Smooth muscle cell (in vitro differentiated cells): Measurements from ENCODE around the gene OR5D16. TPM values are rescaled to one million over a fixed set of nuclear protein-coding genes. Genes with fewer than 3 reads are reported as not detected.

ENCODE experiments used
- DNase-seq: peaks from one replicate; lab custom pipeline; 2025; ENCODE audit not compliant: unreplicated experiment; lab: John Stamatoyannopoulos, UW
- H2AFZ ChIP-seq: fragments of 200-600 bp; sonication (generic); 2 replicates; pipeline ENCODE4 v1.6.0; 2016; ENCODE audit warnings: antibody characterized with exemption, low read depth, mild to moderate bottlenecking
- H3F3A ChIP-seq: fragments of 200-600 bp; sonication (generic); 2 replicates; pipeline ENCODE4 v1.6.0; 2017; ENCODE audit warnings: antibody characterized with exemption, low read depth
- H3K27ac ChIP-seq: fragments of 200-600 bp; sonication (generic); 2 replicates; pipeline ENCODE4 v1.5.1; 2016; ENCODE audit warnings: low read depth, mild to moderate bottlenecking
- H3K27me3 ChIP-seq: fragments of 200-600 bp; sonication (generic); 2 replicates; pipeline ENCODE4 v1.6.1; 2016; ENCODE audit warnings: low read depth, mild to moderate bottlenecking
- H3K36me3 ChIP-seq: fragments of 200-600 bp; sonication (generic); 2 replicates; pipeline ENCODE4 v1.5.1; 2016; ENCODE audit warnings: low read depth
- H3K4me1 ChIP-seq: fragments of 200-600 bp; sonication (generic); 2 replicates; pipeline ENCODE4 v1.5.1; 2016; ENCODE audit warnings: low read depth
- H3K4me2 ChIP-seq: fragments of 200-600 bp; sonication (generic); 2 replicates; pipeline ENCODE4 v1.6.0; 2016; ENCODE audit warnings: mild to moderate bottlenecking
- H3K4me3 ChIP-seq: fragments of 200-600 bp; sonication (generic); 2 replicates; pipeline ENCODE4 v1.5.1; 2016; ENCODE audit warnings: mild to moderate bottlenecking
- H3K79me2 ChIP-seq: fragments of 200-600 bp; sonication (generic); 2 replicates; pipeline ENCODE4 v1.6.0; 2016; ENCODE audit warnings: low read depth, mild to moderate bottlenecking
- H3K9ac ChIP-seq: fragments of 200-600 bp; sonication (generic); 2 replicates; pipeline ENCODE4 v1.6.0; 2016; ENCODE audit warnings: low read depth
- H3K9me3 ChIP-seq: fragments of 200-600 bp; sonication (generic); replicated peaks from 2 replicates; pipeline ENCODE4 v1.5.1; 2016; ENCODE audit warnings: low read depth
- H4K20me1 ChIP-seq: fragments of 200-600 bp; sonication (generic); 2 replicates; pipeline ENCODE4 v1.6.0; 2016; ENCODE audit warnings: low read depth
- WGBS: methylation state at CpG from one replicate; pipeline ENCODE4 v1.1.7; 2016; ENCODE audit warnings: low lambda C conversion rate; 5-methylcytosine and 5-hydroxymethylcytosine counted together
- polyA plus RNA-seq: library from polyadenylated mRNA; unstranded; fragments of >200 nt; fragmentation: Nextera tagmentation; extraction: Ambion mirVana; gene quantifications from 2 replicates; pipeline ENCODE4 v1.2.1, GENCODE V29; 2016
- total RNA-seq: library from RNA; depleted of rRNA; stranded (reverse); fragments of >200 nt; gene quantifications from 2 replicates; pipeline ENCODE4 v1.2.3, GENCODE V29; 2014
- TF ChIP-seq, protein P1 (sequence below): fragments of 200-600 bp; sonication (generic); IDR thresholded peaks from 2 replicates; pipeline ENCODE4 v1.5.1; 2017; ENCODE audit warnings: borderline replicate concordance, mild to moderate bottlenecking, antibody characterized with exemption; ENCODE audit not compliant: insufficient read depth, poor library complexity, severe bottlenecking

The OR5D16 gene
- total RNA-seq (not detected in 2 replicates), polyA plus RNA-seq (not detected in 2 replicates)

DNA sequence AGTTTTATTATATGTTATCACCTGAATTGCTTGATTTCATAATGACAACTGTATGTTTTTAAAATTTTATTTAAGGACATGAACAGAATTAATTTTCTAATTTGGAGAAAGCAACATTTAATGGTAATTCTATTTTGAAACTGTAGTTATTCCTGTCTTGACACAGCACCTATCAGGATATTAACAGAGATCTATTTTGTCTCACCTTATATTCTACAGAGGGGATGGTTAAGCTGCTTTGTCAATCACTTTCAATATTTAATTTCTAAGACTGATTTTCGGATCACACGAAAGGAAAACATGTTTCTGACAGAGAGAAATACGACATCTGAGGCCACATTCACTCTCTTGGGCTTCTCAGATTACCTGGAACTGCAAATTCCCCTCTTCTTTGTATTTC is at the start of gene OR5D16:
Gene OR5D16, plus strand, starts transcription at position 301 of the 400 bp plus-strand sequence. Its CDS starts 0 bp downstream, at position 301.
- TF ChIP-seq, protein P1, sequence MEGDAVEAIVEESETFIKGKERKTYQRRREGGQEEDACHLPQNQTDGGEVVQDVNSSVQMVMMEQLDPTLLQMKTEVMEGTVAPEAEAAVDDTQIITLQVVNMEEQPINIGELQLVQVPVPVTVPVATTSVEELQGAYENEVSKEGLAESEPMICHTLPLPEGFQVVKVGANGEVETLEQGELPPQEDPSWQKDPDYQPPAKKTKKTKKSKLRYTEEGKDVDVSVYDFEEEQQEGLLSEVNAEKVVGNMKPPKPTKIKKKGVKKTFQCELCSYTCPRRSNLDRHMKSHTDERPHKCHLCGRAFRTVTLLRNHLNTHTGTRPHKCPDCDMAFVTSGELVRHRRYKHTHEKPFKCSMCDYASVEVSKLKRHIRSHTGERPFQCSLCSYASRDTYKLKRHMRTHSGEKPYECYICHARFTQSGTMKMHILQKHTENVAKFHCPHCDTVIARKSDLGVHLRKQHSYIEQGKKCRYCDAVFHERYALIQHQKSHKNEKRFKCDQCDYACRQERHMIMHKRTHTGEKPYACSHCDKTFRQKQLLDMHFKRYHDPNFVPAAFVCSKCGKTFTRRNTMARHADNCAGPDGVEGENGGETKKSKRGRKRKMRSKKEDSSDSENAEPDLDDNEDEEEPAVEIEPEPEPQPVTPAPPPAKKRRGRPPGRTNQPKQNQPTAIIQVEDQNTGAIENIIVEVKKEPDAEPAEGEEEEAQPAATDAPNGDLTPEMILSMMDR: no peak
- H3K4me2 ChIP-seq: no peak within 1 kb of the TSS
- no peak within 1 kb of the TSS for H3K9ac ChIP-seq
- H3K27ac ChIP-seq: no peak within 1 kb of the TSS
- no peak for DNase-seq
- H3K36me3 ChIP-seq: no peaks in the 10 kb centered on the region
- H4K20me1 ChIP-seq: no peaks in the 10 kb centered on the region
- no peaks in the 10 kb centered on the region for H3F3A ChIP-seq
- H2AFZ ChIP-seq: no peak within 1 kb of the TSS
- no peaks in the 10 kb centered on the region for H3K27me3 ChIP-seq
- WGBS: 46% methylated on average over 3 of the region's 3 CpGs
- peaks cover 5% of the 10 kb centered on the region for H3K9me3 ChIP-seq
- H3K79me2 ChIP-seq: no peaks in the 10 kb centered on the region
- no peak within 1 kb of the TSS for H3K4me3 ChIP-seq
- no peaks in the 10 kb centered on the region for H3K4me1 ChIP-seq

DNA sequence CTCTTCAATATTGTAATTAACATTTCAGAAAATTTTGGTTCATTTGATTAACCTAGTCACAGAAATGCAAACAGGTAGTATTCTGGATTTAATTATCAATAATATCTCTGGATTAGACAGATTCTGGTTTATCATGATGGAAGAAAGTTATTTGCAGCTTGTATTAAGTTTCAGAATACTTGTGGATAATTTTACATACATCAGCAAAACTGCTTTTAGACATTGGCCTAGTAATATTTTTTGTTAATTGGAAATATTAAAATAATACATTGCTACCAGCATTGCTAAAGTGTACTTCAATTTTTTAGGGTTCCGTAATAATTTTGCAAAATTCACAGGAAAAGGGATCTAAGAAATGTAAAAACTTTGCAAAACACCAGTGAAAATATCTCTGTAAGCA is 46.9 kb upstream of the OR5D16 start:
- H3K4me3 ChIP-seq: no peak overlapping the region
- H3K79me2 ChIP-seq: no peaks in the 10 kb centered on the region
- H3F3A ChIP-seq: no peaks in the 10 kb centered on the region
- 78% methylated on average over 1 of the region's 1 CpG for WGBS
- DNase-seq: no peak
- no peaks in the 10 kb centered on the region for H3K27me3 ChIP-seq
- H3K9me3 ChIP-seq: no peaks in the 10 kb centered on the region
- TF ChIP-seq, protein P1: no peak
- H3K4me1 ChIP-seq: no peaks in the 10 kb centered on the region
- H3K36me3 ChIP-seq: no peaks in the 10 kb centered on the region
- no peaks in the 10 kb centered on the region for H4K20me1 ChIP-seq
- H3K9ac ChIP-seq: no peak overlapping the region
- no peak overlapping the region for H2AFZ ChIP-seq
- no peak overlapping the region for H3K27ac ChIP-seq
- no peak overlapping the region for H3K4me2 ChIP-seq

DNA sequence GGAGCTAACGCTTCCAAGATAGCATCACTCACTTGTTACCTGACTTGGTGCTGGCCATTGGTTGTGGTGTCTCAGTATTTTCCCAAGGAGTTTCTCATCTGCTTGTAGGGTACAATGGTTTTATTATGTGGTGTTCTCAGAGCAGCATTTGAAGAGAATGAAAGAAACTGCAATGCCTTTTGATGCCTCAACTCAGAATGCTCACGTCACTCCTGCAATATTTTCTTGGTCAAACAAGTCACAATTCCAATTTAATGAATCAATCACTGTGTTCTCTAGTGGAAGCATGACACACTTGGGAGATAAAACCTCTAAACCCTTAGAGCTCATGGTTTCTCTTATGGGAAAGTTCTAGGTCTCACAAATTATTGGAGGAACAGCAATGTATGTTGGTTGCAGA is 45.2 kb upstream of the OR5D16 start:
- TF ChIP-seq, protein P1: no peak
- H2AFZ ChIP-seq: no peak overlapping the region
- H3K9me3 ChIP-seq: no peaks in the 10 kb centered on the region
- no peak overlapping the region for H3K4me2 ChIP-seq
- no peaks in the 10 kb centered on the region for H3K4me1 ChIP-seq
- H3K9ac ChIP-seq: no peak overlapping the region
- no peaks in the 10 kb centered on the region for H3F3A ChIP-seq
- no peaks in the 10 kb centered on the region for H3K79me2 ChIP-seq
- no peaks in the 10 kb centered on the region for H3K27me3 ChIP-seq
- 81% methylated on average over 2 of the region's 2 CpGs for WGBS
- no peak overlapping the region for H3K4me3 ChIP-seq
- DNase-seq: no peak
- no peaks in the 10 kb centered on the region for H4K20me1 ChIP-seq
- H3K27ac ChIP-seq: no peak overlapping the region
- no peaks in the 10 kb centered on the region for H3K36me3 ChIP-seq

DNA sequence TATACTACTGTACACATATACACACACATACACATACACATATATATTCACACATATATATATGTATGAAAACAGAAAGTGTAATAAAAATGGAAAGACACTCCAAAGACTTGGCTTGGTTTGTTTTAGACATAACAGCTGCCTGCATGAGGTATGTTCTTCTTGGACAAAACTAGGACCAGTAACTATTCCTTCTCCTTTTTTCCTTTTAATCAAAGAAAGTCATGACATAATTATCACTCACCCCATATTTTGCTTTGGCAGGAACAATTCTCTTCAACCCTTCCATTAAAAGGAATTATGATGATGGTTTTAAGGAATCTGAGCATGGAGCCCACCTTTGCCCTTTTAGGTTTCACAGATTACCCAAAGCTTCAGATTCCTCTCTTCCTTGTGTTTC is 43.3 kb upstream of the OR5D16 start, which contains the start of gene OR5D14:
Gene OR5D14, plus strand, starts transcription at position 301 of the 400 bp plus-strand sequence. Its CDS starts 0 bp downstream, at position 301.
- Histone ChIP-seq H3K79me2 (no peaks in the 10 kb centered on the region), H3K9me3 (no peaks in the 10 kb centered on the region), H3F3A (no peaks in the 10 kb centered on the region), H3K9ac (no peak within 1 kb of the TSS), H3K27ac (no peak within 1 kb of the TSS), H3K27me3 (no peaks in the 10 kb centered on the region), H3K4me1 (no peaks in the 10 kb centered on the region), H3K36me3 (no peaks in the 10 kb centered on the region), H3K4me3 (no peak within 1 kb of the TSS), H3K4me2 (no peak within 1 kb of the TSS), H2AFZ (no peak within 1 kb of the TSS), H4K20me1 (no peaks in the 10 kb centered on the region)
- TF ChIP-seq, protein P1: no peak
- no peak for DNase-seq
